HepG2 (cell line): ENCODE results near the gene PPCS. TPM values are rescaled to one million over a fixed set of nuclear protein-coding genes. Genes with fewer than 3 reads are reported as not detected.

ENCODE experiments used
- ETV6 ChIP-seq: sonication (generic); formaldehyde crosslinking; conservative IDR thresholded peaks from 2 replicates; pipeline ENCODE4 v1.4.0; 2020; ENCODE audit warnings: missing genetic modification reagents
- FOXA1 ChIP-seq, 2 experiments: fragments of 450-650 bp in 1 of 2; sonication (generic) in 1 of 2; formaldehyde crosslinking in 1 of 2; IDR thresholded peaks; 2 replicates each; pipeline versions ENCODE4 v1.4.0 to v1.6.1; 2016 to 2020; ENCODE audit warnings: missing genetic modification reagents in 1 of 2
- HES4 ChIP-seq: sonication (generic); formaldehyde crosslinking; IDR thresholded peaks from 2 replicates; pipeline ENCODE4 v1.9.0; 2021; ENCODE audit warnings: mild to moderate bottlenecking, missing genetic modification reagents, borderline replicate concordance
- HNRNPLL ChIP-seq: fragments of 200-400 bp; formaldehyde crosslinking; IDR thresholded peaks from 2 replicates; pipeline ENCODE4 v1.6.1; 2017; ENCODE audit warnings: mild to moderate bottlenecking, low read depth, low read length; ENCODE audit not compliant: poor library complexity, severe bottlenecking
- HOXD1 ChIP-seq: sonication (generic); formaldehyde crosslinking; IDR thresholded peaks from 2 replicates; pipeline ENCODE4 v1.5.0; 2020; ENCODE audit warnings: missing genetic modification reagents
- ISL2 ChIP-seq: sonication (generic); formaldehyde crosslinking; IDR thresholded peaks from 2 replicates; pipeline ENCODE4 v1.5.0; 2020; ENCODE audit warnings: missing genetic modification reagents
- MTF2 ChIP-seq: sonication (generic); formaldehyde crosslinking; IDR thresholded peaks from 2 replicates; pipeline ENCODE4 v1.5.0; 2020; ENCODE audit warnings: missing genetic modification reagents, borderline replicate concordance
- NR2C2 ChIP-seq: sonication (generic); formaldehyde crosslinking; IDR thresholded peaks from 2 replicates; pipeline ENCODE4 v1.4.0; 2020; ENCODE audit warnings: missing genetic modification reagents, mild to moderate bottlenecking, moderate library complexity, borderline replicate concordance
- SATB2 ChIP-seq: sonication (generic); formaldehyde crosslinking; IDR thresholded peaks from 2 replicates; pipeline ENCODE4 v1.5.0; 2020; ENCODE audit warnings: missing genetic modification reagents
- SNAPC2 ChIP-seq: sonication (generic); formaldehyde crosslinking; IDR thresholded peaks from 2 replicates; pipeline ENCODE4 v1.8.1; 2022; ENCODE audit warnings: mild to moderate bottlenecking, missing genetic modification reagents
- SOX13 ChIP-seq, 3 experiments: fragments of 450-650 bp in 1 of 3; sonication (generic) in 1 of 3; formaldehyde crosslinking in 1 of 3; IDR thresholded peaks in 2 of 3; conservative IDR thresholded peaks in 1 of 3; 2 replicates each; pipeline versions ENCODE4 v1.5.0 to v1.6.1; 2016 to 2020; ENCODE audit warnings: antibody characterized with exemption in 1 of 3, mild to moderate bottlenecking in 1 of 3, missing compliant biosample characterization in 1 of 3, missing genetic modification reagents in 1 of 3, moderate library complexity in 1 of 3
- SP4 ChIP-seq: sonication (generic); formaldehyde crosslinking; IDR thresholded peaks from 2 replicates; pipeline ENCODE4 v1.8.1; 2023; ENCODE audit warnings: mild to moderate bottlenecking, missing genetic modification reagents
- TRIM24 ChIP-seq: sonication (generic); formaldehyde crosslinking; IDR thresholded peaks from 2 replicates; pipeline ENCODE4 v1.8.0; 2022; ENCODE audit warnings: mild to moderate bottlenecking, missing genetic modification reagents
- ZBTB21 ChIP-seq: sonication (generic); formaldehyde crosslinking; IDR thresholded peaks from 2 replicates; pipeline ENCODE4 v1.4.0; 2020; ENCODE audit warnings: missing genetic modification reagents
- ZNF136 ChIP-seq: sonication (generic); formaldehyde crosslinking; IDR thresholded peaks from 2 replicates; pipeline ENCODE4 v1.8.1; 2022; ENCODE audit warnings: low read depth, mild to moderate bottlenecking, moderate library complexity, missing genetic modification reagents
- ZNF577 ChIP-seq: sonication (generic); formaldehyde crosslinking; IDR thresholded peaks from 2 replicates; pipeline ENCODE4 v1.4.0; 2020; ENCODE audit warnings: mild to moderate bottlenecking, low read depth, missing genetic modification reagents, borderline replicate concordance
- ZNF629 ChIP-seq: sonication (generic); formaldehyde crosslinking; conservative IDR thresholded peaks from 2 replicates; pipeline ENCODE4 v1.5.0; 2020; ENCODE audit warnings: missing genetic modification reagents
- ZNF720 ChIP-seq: sonication (generic); formaldehyde crosslinking; IDR thresholded peaks from 2 replicates; pipeline ENCODE4 v1.4.0; 2020; ENCODE audit warnings: missing genetic modification reagents
- ZNF839 ChIP-seq: sonication (generic); formaldehyde crosslinking; IDR thresholded peaks from 2 replicates; pipeline ENCODE4 v1.4.0; 2020; ENCODE audit warnings: missing genetic modification reagents, mild to moderate bottlenecking, borderline replicate concordance
- ZSCAN12 ChIP-seq: sonication (generic); formaldehyde crosslinking; IDR thresholded peaks from 2 replicates; pipeline ENCODE4 v1.9.0; 2021; ENCODE audit warnings: mild to moderate bottlenecking, missing genetic modification reagents
- ZSCAN20 ChIP-seq: sonication (generic); formaldehyde crosslinking; IDR thresholded peaks from 2 replicates; pipeline ENCODE4 v1.4.0; 2020; ENCODE audit warnings: missing genetic modification reagents, mild to moderate bottlenecking, borderline replicate concordance
- polyA plus RNA-seq, 8 experiments: library from polyadenylated mRNA; depleted of rRNA in 3 of 8; stranded (reverse) in 7 of 8; unstranded in 1 of 8; fragments of >200 nt; fragmentation: Illumina TruSeq in 4 of 8; extraction: Trizol in 4 of 8; gene quantifications; 2 replicates each; pipeline versions ENCODE4 v1.2.1 to v1.2.3, GENCODE V29; 2011 to 2016; ENCODE audit warnings: low read depth in 4 of 8, missing spikeins in 1 of 8, mixed read lengths in 1 of 8; ENCODE audit not compliant: insufficient read depth in 1 of 8
- total RNA-seq, 5 experiments: library from RNA; depleted of rRNA; stranded (reverse); fragments of >200 nt; fragmentation: Illumina TruSeq; extraction: Trizol; gene quantifications; 2 replicates each; pipeline ENCODE4 v1.2.3, GENCODE V29; 2016; ENCODE audit warnings: low read depth in 1 of 5
- TF ChIP-seq, protein P1 (sequence below): sonication (generic); formaldehyde crosslinking; conservative IDR thresholded peaks from 2 replicates; pipeline ENCODE4 v1.8.1; 2023; ENCODE audit warnings: missing genetic modification reagents
- TF ChIP-seq, protein P2 (sequence below): sonication (generic); formaldehyde crosslinking; conservative IDR thresholded peaks from 2 replicates; pipeline ENCODE4 v1.8.0; 2022; ENCODE audit warnings: mild to moderate bottlenecking, moderate library complexity, missing genetic modification reagents
- TF ChIP-seq, protein P3 (sequence below): sonication (generic); formaldehyde crosslinking; IDR thresholded peaks from 2 replicates; pipeline ENCODE4 v1.4.0; 2020; ENCODE audit warnings: missing genetic modification reagents

The PPCS gene
- total and polyA plus RNA-seq, 2 of the 13 experiments (the other 11 are each of a cell fraction or from before 2014, with no cell fraction given) = 13.4 to 38.9 TPM

DNA sequence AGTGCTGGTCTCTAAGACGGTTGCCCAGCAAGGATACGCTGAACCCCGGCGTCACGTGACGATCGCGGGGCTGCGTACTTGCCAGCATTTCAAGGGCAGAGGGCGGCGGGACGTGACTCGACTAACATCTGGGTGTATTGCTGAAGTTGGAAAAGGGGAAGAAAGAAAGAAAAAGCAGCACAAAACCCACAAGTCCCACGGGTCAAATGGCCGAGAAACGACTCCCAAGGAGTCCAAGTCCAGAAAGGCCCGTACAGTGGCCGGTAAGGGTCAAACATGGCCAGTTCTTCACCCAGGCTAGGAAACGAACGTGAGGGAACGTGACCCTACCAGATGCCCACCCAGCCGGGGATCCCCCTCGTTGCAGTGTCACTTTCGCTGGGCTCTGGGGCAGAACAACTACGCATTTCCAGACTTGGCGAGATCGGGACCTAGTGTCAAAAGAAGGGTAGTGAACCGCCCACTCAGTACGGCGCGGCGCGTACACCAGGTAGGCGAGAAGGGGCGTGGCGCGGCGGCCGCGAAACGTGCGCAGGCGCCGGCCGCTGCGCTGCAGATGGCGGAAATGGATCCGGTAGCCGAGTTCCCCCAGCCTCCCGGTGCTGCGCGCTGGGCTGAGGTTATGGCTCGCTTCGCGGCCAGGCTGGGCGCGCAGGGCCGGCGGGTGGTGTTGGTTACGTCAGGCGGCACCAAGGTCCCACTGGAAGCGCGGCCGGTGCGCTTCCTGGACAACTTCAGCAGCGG, at the start of gene PPCS, which contains the start of gene ZMYND12 (continued):
- TF ChIP-seq, protein P1, sequence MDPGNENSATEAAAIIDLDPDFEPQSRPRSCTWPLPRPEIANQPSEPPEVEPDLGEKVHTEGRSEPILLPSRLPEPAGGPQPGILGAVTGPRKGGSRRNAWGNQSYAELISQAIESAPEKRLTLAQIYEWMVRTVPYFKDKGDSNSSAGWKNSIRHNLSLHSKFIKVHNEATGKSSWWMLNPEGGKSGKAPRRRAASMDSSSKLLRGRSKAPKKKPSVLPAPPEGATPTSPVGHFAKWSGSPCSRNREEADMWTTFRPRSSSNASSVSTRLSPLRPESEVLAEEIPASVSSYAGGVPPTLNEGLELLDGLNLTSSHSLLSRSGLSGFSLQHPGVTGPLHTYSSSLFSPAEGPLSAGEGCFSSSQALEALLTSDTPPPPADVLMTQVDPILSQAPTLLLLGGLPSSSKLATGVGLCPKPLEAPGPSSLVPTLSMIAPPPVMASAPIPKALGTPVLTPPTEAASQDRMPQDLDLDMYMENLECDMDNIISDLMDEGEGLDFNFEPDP (CRISPR knock-in tag) = no peak
- TF ChIP-seq SOX13 (IDR thresholded peaks at IDR 0.05) = no peak
- TF ChIP-seq SOX13 (CRISPR knock-in tag; conservative IDR thresholded peaks at IDR 0.05 in 1 of 2, IDR thresholded peaks at IDR 0.05 in 1 of 2) = peak in 1 of 2 experiments; percentile 19; a peak in 1 of 4 replicates
- TF ChIP-seq TRIM24 = no peak
- TF ChIP-seq ZNF720 (CRISPR knock-in tag) = no peak
- no peak for TF ChIP-seq MTF2 (CRISPR knock-in tag)
- TF ChIP-seq ZSCAN20 (CRISPR knock-in tag) = peak; percentile 66; the same call in 1 of the 2 replicates
- TF ChIP-seq SP4 (CRISPR knock-in tag) = peak; percentile 59; the same call in 1 of the 2 replicates
- TF ChIP-seq, protein P2, sequence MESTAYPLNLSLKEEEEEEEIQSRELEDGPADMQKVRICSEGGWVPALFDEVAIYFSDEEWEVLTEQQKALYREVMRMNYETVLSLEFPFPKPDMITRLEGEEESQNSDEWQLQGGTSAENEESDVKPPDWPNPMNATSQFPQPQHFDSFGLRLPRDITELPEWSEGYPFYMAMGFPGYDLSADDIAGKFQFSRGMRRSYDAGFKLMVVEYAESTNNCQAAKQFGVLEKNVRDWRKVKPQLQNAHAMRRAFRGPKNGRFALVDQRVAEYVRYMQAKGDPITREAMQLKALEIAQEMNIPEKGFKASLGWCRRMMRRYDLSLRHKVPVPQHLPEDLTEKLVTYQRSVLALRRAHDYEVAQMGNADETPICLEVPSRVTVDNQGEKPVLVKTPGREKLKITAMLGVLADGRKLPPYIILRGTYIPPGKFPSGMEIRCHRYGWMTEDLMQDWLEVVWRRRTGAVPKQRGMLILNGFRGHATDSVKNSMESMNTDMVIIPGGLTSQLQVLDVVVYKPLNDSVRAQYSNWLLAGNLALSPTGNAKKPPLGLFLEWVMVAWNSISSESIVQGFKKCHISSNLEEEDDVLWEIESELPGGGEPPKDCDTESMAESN (CRISPR knock-in tag) = no peak; the same call in 1 of the 2 replicates
- no peak for TF ChIP-seq SNAPC2 (CRISPR knock-in tag)
- TF ChIP-seq HES4 (CRISPR knock-in tag) = no peak
- no peak for TF ChIP-seq ZNF629 (CRISPR knock-in tag)
- TF ChIP-seq, protein P3, sequence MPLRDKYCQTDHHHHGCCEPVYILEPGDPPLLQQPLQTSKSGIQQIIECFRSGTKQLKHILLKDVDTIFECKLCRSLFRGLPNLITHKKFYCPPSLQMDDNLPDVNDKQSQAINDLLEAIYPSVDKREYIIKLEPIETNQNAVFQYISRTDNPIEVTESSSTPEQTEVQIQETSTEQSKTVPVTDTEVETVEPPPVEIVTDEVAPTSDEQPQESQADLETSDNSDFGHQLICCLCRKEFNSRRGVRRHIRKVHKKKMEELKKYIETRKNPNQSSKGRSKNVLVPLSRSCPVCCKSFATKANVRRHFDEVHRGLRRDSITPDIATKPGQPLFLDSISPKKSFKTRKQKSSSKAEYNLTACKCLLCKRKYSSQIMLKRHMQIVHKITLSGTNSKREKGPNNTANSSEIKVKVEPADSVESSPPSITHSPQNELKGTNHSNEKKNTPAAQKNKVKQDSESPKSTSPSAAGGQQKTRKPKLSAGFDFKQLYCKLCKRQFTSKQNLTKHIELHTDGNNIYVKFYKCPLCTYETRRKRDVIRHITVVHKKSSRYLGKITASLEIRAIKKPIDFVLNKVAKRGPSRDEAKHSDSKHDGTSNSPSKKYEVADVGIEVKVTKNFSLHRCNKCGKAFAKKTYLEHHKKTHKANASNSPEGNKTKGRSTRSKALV = peak; percentile 55; the same call in 1 of the 2 replicates
- peak; percentile 8; the same call in 1 of the 2 replicates for TF ChIP-seq ISL2 (CRISPR knock-in tag)
- 0 out of 2 replicates have a peak, but pooled peaks have one; percentile 33 for TF ChIP-seq ZNF136
- TF ChIP-seq HNRNPLL = peak; percentile 98
- no peak for TF ChIP-seq SATB2 (CRISPR knock-in tag)
- TF ChIP-seq ZBTB21 (CRISPR knock-in tag) = no peak
- TF ChIP-seq HOXD1 (CRISPR knock-in tag) = no peak; the same call in 1 of the 2 replicates
- no peak; the same call in 1 of the 2 replicates for TF ChIP-seq ZNF839 (CRISPR knock-in tag)
- TF ChIP-seq ZSCAN12 = no peak
- peak; percentile 87; the same call in 1 of the 2 replicates for TF ChIP-seq ZNF577
- no peak; the same call in 1 of the 2 replicates for TF ChIP-seq ETV6 (CRISPR knock-in tag)
- TF ChIP-seq FOXA1 (IDR thresholded peaks at IDR 0.05) = no peak
- TF ChIP-seq FOXA1 (CRISPR knock-in tag; IDR thresholded peaks at IDR 0.05) = peak; percentile 43; the same call in 1 of the 2 replicates
- TF ChIP-seq NR2C2 (CRISPR knock-in tag) = peak; percentile 76; the same call in 1 of the 2 replicates
